ENCODE data around the gene SDF2. TPM values are rescaled to one million over a fixed set of nuclear protein-coding genes. Genes with fewer than 3 reads are reported as not detected.
A peak's percentile ranks its signal among the peaks of the same experiment; 100 is the strongest.

SDF2 gene
- total RNA-seq, 4 donors from 2014 or later: 35.9 to 50.1 (median 43.3) TPM

DNA sequence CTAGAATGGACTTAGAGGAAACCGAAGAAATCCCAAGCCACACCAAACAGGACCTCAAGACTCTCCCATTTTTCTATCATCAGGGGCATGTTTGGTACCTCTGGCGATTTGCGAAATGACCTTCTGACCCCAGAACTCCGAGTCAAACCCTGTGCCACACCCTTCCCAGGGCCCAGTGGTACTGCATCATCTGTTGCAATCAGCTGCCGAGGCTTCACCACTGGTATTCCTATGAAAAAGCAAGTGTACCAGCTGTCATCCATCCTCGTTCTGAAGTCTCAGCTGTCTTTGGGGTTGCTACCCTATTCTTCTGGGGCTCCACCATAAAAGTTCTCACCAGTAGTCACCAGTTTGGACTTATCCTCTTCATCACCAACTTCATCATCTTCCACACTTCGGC lies 45.4 kb downstream of the SDF2 start:
- no peak for TF ChIP-seq POLR2A (IDR thresholded peaks at IDR 0.05)
- TF ChIP-seq, protein P1, sequence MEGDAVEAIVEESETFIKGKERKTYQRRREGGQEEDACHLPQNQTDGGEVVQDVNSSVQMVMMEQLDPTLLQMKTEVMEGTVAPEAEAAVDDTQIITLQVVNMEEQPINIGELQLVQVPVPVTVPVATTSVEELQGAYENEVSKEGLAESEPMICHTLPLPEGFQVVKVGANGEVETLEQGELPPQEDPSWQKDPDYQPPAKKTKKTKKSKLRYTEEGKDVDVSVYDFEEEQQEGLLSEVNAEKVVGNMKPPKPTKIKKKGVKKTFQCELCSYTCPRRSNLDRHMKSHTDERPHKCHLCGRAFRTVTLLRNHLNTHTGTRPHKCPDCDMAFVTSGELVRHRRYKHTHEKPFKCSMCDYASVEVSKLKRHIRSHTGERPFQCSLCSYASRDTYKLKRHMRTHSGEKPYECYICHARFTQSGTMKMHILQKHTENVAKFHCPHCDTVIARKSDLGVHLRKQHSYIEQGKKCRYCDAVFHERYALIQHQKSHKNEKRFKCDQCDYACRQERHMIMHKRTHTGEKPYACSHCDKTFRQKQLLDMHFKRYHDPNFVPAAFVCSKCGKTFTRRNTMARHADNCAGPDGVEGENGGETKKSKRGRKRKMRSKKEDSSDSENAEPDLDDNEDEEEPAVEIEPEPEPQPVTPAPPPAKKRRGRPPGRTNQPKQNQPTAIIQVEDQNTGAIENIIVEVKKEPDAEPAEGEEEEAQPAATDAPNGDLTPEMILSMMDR (IDR thresholded peaks at IDR 0.05): no peak
- H3K36me3 ChIP-seq: no peaks in the 10 kb centered on the region

DNA sequence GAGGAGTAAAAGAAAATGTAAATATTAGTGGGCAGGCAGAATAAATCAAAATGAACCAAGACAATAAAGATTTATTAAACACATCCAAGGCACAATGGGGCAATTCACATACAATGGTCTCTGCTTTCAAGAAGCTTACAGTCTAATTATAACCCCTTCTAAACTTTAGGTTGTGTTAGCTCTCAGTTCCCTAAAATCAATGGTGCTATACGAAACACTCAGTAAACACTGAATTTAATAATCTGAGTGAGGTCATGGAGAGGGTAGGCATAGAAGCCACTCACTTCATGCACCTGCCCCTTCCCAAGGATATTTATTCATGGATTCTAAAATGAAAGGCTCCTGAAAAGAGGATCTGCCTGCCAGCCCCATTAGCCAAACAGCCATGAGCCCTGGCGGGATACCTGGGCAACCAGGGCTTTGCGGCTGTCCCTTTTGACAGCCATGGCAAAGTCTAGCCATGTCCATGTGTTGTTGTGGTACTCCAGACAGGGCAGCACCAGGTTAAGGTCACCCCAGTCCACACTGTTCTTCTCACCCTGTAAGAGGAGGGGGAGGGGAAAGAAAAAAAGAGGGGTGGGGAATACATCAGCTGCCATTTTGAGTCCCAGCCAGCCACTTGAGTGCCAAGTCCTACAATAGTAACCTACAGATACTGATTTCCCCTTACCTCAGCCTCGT lies 46.3 kb downstream of the SDF2 start:
- no peak for DNase-seq
- no peaks in the 10 kb centered on the region for H3K27me3 ChIP-seq
- no peaks in the 10 kb centered on the region for H3K9me3 ChIP-seq
- intact Hi-C loops (cut with DNase I; ENCODE audit: low total_unique reads): loop anchor here (10.0 kb wide), 1 partner anchor 71 kb away; no protein-coding TSS in a partner anchor
- no peak overlapping the region for H3K27ac ChIP-seq
- TF ChIP-seq POLR2A (IDR thresholded peaks at IDR 0.05): no peak
- TF ChIP-seq, protein P1 (IDR thresholded peaks at IDR 0.05): no peak
- no peaks in the 10 kb centered on the region for H3K36me3 ChIP-seq
- no peaks in the 10 kb centered on the region for H3K4me1 ChIP-seq
- H3K4me3 ChIP-seq: no peak overlapping the region

More for the DNA sequence above, 45.4 kb downstream of the SDF2 start:
- H3K4me1 ChIP-seq: no peaks in the 10 kb centered on the region
- no peak for DNase-seq
- H3K27ac ChIP-seq: no peak overlapping the region
- no peaks in the 10 kb centered on the region for H3K27me3 ChIP-seq
- H3K4me3 ChIP-seq: no peak overlapping the region
- H3K9me3 ChIP-seq: no peaks in the 10 kb centered on the region
- intact Hi-C loops (cut with DNase I; ENCODE audit: low total_unique reads): loop anchor here (10.0 kb wide), 1 partner anchor 71 kb away; no protein-coding TSS in a partner anchor

DNA sequence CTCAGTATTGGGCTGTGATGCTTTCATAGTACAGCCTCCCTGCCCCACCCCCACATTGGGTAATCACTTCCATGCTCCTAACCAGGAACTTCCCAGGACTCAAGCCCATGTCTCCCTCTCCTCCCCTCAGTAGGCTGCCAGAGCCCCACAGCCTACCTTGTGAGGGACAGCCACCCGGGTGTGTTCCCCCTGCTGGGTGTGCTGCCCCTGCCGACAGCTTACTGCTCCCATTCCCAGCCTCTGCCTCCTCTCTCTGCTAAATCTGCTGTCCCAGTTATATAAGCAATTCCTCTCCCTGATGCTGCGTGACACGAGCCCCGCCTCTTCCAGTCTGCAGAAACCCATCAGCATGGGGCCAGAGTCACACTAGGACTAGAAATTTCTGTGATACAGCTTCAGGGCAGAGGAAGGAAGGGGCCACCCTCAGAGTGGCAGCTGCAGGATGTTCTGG lies 47.8 kb downstream of the SDF2 start, which contains the start of gene RSKR:
RSKR (minus strand) TSS at position 255 of the 451 bp plus-strand sequence; CDS start at position 231, 24 bp downstream.
- H3K4me3 ChIP-seq: no peak within 1 kb of the TSS
- H3K36me3 ChIP-seq: no peaks in the 10 kb centered on the region
- H3K27me3 ChIP-seq: no peaks in the 10 kb centered on the region
- intact Hi-C loops (cut with DNase I; ENCODE audit: low total_unique reads): loop anchor here (10.0 kb wide), 1 partner anchor 69 kb away; no protein-coding TSS in a partner anchor
- H3K4me1 ChIP-seq: no peaks in the 10 kb centered on the region
- no peak for TF ChIP-seq POLR2A (IDR thresholded peaks at IDR 0.05)
- TF ChIP-seq, protein P1 (IDR thresholded peaks at IDR 0.05): no peak
- H3K9me3 ChIP-seq: no peaks in the 10 kb centered on the region
- no peak within 1 kb of the TSS for H3K27ac ChIP-seq
- DNase-seq: no peak

GRCh38 chr17:28612936-28613872 lies 48.5 kb downstream of the SDF2 start:
- no peak for TF ChIP-seq POLR2A (IDR thresholded peaks at IDR 0.05)
- TF ChIP-seq, protein P1 (IDR thresholded peaks at IDR 0.05): peak; percentile 41 to 58 (median 52)
- peak in 1 of 2 donors; percentile 26 for DNase-seq
- Histone ChIP-seq H3K36me3 (no peaks in the 10 kb centered on the region), H3K9me3 (no peaks in the 10 kb centered on the region), H3K4me1 (no peaks in the 10 kb centered on the region), H3K27ac (no peak overlapping the region), H3K27me3 (no peaks in the 10 kb centered on the region), H3K4me3 (no peak overlapping the region)
- intact Hi-C loops (cut with DNase I; ENCODE audit: low total_unique reads): loop anchor here (10.0 kb wide), 1 partner anchor 68 kb away; no protein-coding TSS in a partner anchor
